BLaER1 (cell line): Measurements from ENCODE around the gene NBR1.
"Not testable (repeated sequence)": the region's sequence is repeated elsewhere in the genome, so short reads cannot be mapped to it uniquely, and the experiment has no call there.

Experiments used
- H3K27ac ChIP-seq: shearing (Covaris generic); formaldehyde crosslinking; 2 replicates; pipeline ENCODE4 v1.8.1; 2022
- H3K27me3 ChIP-seq: shearing (Covaris generic); formaldehyde crosslinking; 2 replicates; pipeline ENCODE4 v1.8.1; 2022
- H3K36me3 ChIP-seq: shearing (Covaris generic); formaldehyde crosslinking; 2 replicates; pipeline ENCODE4 v1.8.1; 2022
- H3K4me1 ChIP-seq: shearing (Covaris generic); formaldehyde crosslinking; 2 replicates; pipeline ENCODE4 v1.8.1; 2022
- H3K4me2 ChIP-seq: shearing (Covaris generic); formaldehyde crosslinking; 2 replicates; pipeline ENCODE4 v1.8.1; 2022
- H3K4me3 ChIP-seq: shearing (Covaris generic); formaldehyde crosslinking; 2 replicates; pipeline ENCODE4 v1.8.1; 2022
- H3K9ac ChIP-seq: shearing (Covaris generic); formaldehyde crosslinking; 2 replicates; pipeline ENCODE4 v1.8.1; 2022
- H3K9me3 ChIP-seq: shearing (Covaris generic); formaldehyde crosslinking; 2 replicates; pipeline ENCODE4 v1.8.1; 2022
- H4K20me1 ChIP-seq: shearing (Covaris generic); formaldehyde crosslinking; 2 replicates; pipeline ENCODE4 v1.8.1; 2022
- Cebpa-rat ChIP-seq: shearing (Covaris generic); IDR thresholded peaks from 2 replicates; pipeline ENCODE4 v1.8.1; 2022

Gene NBR1

GRCh38 chr17:43134774-43135453, 36.1 kb upstream of the NBR1 start:
- Histone ChIP-seq H3K4me1 (peaks cover 32% of the 10 kb centered on the region), H3K27ac (no peak overlapping the region), H4K20me1 (no peaks in the 10 kb centered on the region), H3K4me3 (no peak overlapping the region), H3K36me3 (peaks cover 42% of the 10 kb centered on the region), H3K9ac (no peak overlapping the region), H3K9me3 (no peaks in the 10 kb centered on the region), H3K27me3 (no peaks in the 10 kb centered on the region), H3K4me2 (no peak overlapping the region)
- TF ChIP-seq Cebpa-rat = no peak

- Histone ChIP-seq H3K4me3 (no peak overlapping the region), H3K9ac (no peak overlapping the region), H3K27ac (peak overlapping the region; percentile 52), H3K9me3 (no peaks in the 10 kb centered on the region), H3K27me3 (no peaks in the 10 kb centered on the region), H3K4me1 (peaks cover 27% of the 10 kb centered on the region), H3K36me3 (peaks cover 42% of the 10 kb centered on the region), H4K20me1 (no peaks in the 10 kb centered on the region), H3K4me2 (peak overlapping the region; percentile 42)
- TF ChIP-seq Cebpa-rat = no peak
Observed at GRCh38 chr17:43135454-43135819, 35.6 kb upstream of the NBR1 start.

GRCh38 chr17:43136574-43136973, 34.4 kb upstream of the NBR1 start:
- not testable (repeated sequence) for H3K9ac ChIP-seq, H3K4me3 ChIP-seq, H3K27me3 ChIP-seq, H4K20me1 ChIP-seq, H3K9me3 ChIP-seq, H3K27ac ChIP-seq
- Histone ChIP-seq H3K4me2 (peak overlapping the region; percentile 42), H3K36me3 (peaks cover 48% of the 10 kb centered on the region), H3K4me1 (peaks cover 27% of the 10 kb centered on the region)

GRCh38 chr17:43138531-43138930, 32.5 kb upstream of the NBR1 start:
- H4K20me1 ChIP-seq, H3K27ac ChIP-seq, H3K9ac ChIP-seq, H3K4me3 ChIP-seq, H3K4me2 ChIP-seq, H3K9me3 ChIP-seq, H3K27me3 ChIP-seq: not testable (repeated sequence)
- peaks cover 20% of the 10 kb centered on the region for H3K4me1 ChIP-seq
- H3K36me3 ChIP-seq = peaks cover 43% of the 10 kb centered on the region

- Histone ChIP-seq H4K20me1 (no peaks in the 10 kb centered on the region), H3K4me1 (peaks cover 12% of the 10 kb centered on the region), H3K27ac (no peak overlapping the region), H3K4me3 (no peak overlapping the region), H3K9ac (no peak overlapping the region), H3K36me3 (peaks cover 33% of the 10 kb centered on the region), H3K4me2 (no peak overlapping the region), H3K9me3 (no peaks in the 10 kb centered on the region), H3K27me3 (no peaks in the 10 kb centered on the region)
- TF ChIP-seq Cebpa-rat = no peak
Observed at GRCh38 chr17:43140396-43141332, 30.4 kb upstream of the NBR1 start.

GRCh38 chr17:43142153-43142552, 28.9 kb upstream of the NBR1 start:
- no peak overlapping the region for H3K4me3 ChIP-seq
- no peak for TF ChIP-seq Cebpa-rat
- H3K9ac ChIP-seq = no peak overlapping the region
- no peaks in the 10 kb centered on the region for H3K27me3 ChIP-seq
- no peak overlapping the region for H3K4me2 ChIP-seq
- H3K27ac ChIP-seq = no peak overlapping the region
- H4K20me1 ChIP-seq = no peaks in the 10 kb centered on the region
- H3K4me1 ChIP-seq = no peaks in the 10 kb centered on the region
- peaks cover 39% of the 10 kb centered on the region for H3K36me3 ChIP-seq
- no peaks in the 10 kb centered on the region for H3K9me3 ChIP-seq

GRCh38 chr17:43143201-43143600, 27.8 kb upstream of the NBR1 start:
- Histone ChIP-seq H4K20me1 (no peaks in the 10 kb centered on the region), H3K9ac (no peak overlapping the region), H3K4me1 (no peaks in the 10 kb centered on the region), H3K27me3 (no peaks in the 10 kb centered on the region), H3K9me3 (no peaks in the 10 kb centered on the region), H3K4me3 (no peak overlapping the region), H3K36me3 (peaks cover 46% of the 10 kb centered on the region), H3K27ac (no peak overlapping the region), H3K4me2 (no peak overlapping the region)
- TF ChIP-seq Cebpa-rat = no peak

- no peaks in the 10 kb centered on the region for H3K9me3 ChIP-seq
Observed at GRCh38 chr17:43146649-43147048, 24.4 kb upstream of the NBR1 start.

GRCh38 chr17:43151880-43152456, 19.0 kb upstream of the NBR1 start:
- H3K27ac ChIP-seq = no peak overlapping the region
- no peaks in the 10 kb centered on the region for H3K27me3 ChIP-seq
- peaks cover 23% of the 10 kb centered on the region for H3K9me3 ChIP-seq
- no peak for TF ChIP-seq Cebpa-rat
- no peak overlapping the region for H3K9ac ChIP-seq
- H3K36me3 ChIP-seq = peaks cover 61% of the 10 kb centered on the region
- no peak overlapping the region for H3K4me3 ChIP-seq
- no peaks in the 10 kb centered on the region for H3K4me1 ChIP-seq
- no peaks in the 10 kb centered on the region for H4K20me1 ChIP-seq
- no peak overlapping the region for H3K4me2 ChIP-seq

More at GRCh38 chr17:43146649-43147048, 24.4 kb upstream of the NBR1 start:
- H3K4me3 ChIP-seq = no peak overlapping the region
- peaks cover 48% of the 10 kb centered on the region for H3K36me3 ChIP-seq
- no peaks in the 10 kb centered on the region for H3K4me1 ChIP-seq
- no peaks in the 10 kb centered on the region for H4K20me1 ChIP-seq
- H3K27ac ChIP-seq = no peak overlapping the region
- H3K4me2 ChIP-seq = no peak overlapping the region
- TF ChIP-seq Cebpa-rat = no peak
- H3K9ac ChIP-seq = no peak overlapping the region
- no peaks in the 10 kb centered on the region for H3K27me3 ChIP-seq

- H3K27me3 ChIP-seq, H3K4me2 ChIP-seq, H3K27ac ChIP-seq, H4K20me1 ChIP-seq, H3K4me3 ChIP-seq, H3K4me1 ChIP-seq, H3K9ac ChIP-seq: not testable (repeated sequence)
- peaks cover 60% of the 10 kb centered on the region for H3K36me3 ChIP-seq
- peaks cover 23% of the 10 kb centered on the region for H3K9me3 ChIP-seq
Observed at GRCh38 chr17:43153197-43153835, 17.7 kb upstream of the NBR1 start.
